ENCODE results near the gene KCNK2. TPM values are rescaled to one million over a fixed set of nuclear protein-coding genes. Genes with fewer than 3 reads are reported as not detected.

Gene KCNK2
- total RNA-seq, 4 donors from 2014 or later: 0.32 to 0.41 TPM; not detected in 2

- no peaks in the 10 kb centered on the region for H3K4me1 ChIP-seq
- 54 to 64% methylated on average over 3 of the region's 3 CpGs for WGBS, 2 donors (ENCODE audit: low coverage in 1 of 2)
- no peak overlapping the region for H3K4me3 ChIP-seq
- no peak for DNase-seq
- no peaks in the 10 kb centered on the region for H3K27me3 ChIP-seq
- no peak overlapping the region for H3K27ac ChIP-seq
- no peaks in the 10 kb centered on the region for H3K9me3 ChIP-seq
- intact Hi-C loops (cut with DNase I; ENCODE audit: low total_unique reads) (no loop called here), in situ Hi-C loops (cut with MboI; ENCODE audit: low pct_ligation_motif_present in 1 of 4, low pct_unique_long_range_greater_than_20kb in 1 of 4, low sequenced_read_pairs in 3 of 4) (no loop called here)
- H3K36me3 ChIP-seq: no peaks in the 10 kb centered on the region
- TF ChIP-seq POLR2AphosphoS5 (IDR thresholded peaks at IDR 0.05) (no peak), CTCF (IDR thresholded peaks at IDR 0.05) (no peak), POLR2A (IDR thresholded peaks at IDR 0.05) (no peak), EP300 (IDR thresholded peaks at IDR 0.05; ENCODE audit: low read depth) (no peak)
Observed at GRCh38 chr1:215285013-215285800, 202.7 kb downstream of the KCNK2 start.
